BLaER1 (cell line): ENCODE results near the gene CCDC170.

Experiments
- H3K27ac ChIP-seq: shearing (Covaris generic); formaldehyde crosslinking; 2 replicates; pipeline ENCODE4 v1.8.1; 2022
- H3K27me3 ChIP-seq: shearing (Covaris generic); formaldehyde crosslinking; 2 replicates; pipeline ENCODE4 v1.8.1; 2022
- H3K36me3 ChIP-seq: shearing (Covaris generic); formaldehyde crosslinking; 2 replicates; pipeline ENCODE4 v1.8.1; 2022
- H3K4me1 ChIP-seq: shearing (Covaris generic); formaldehyde crosslinking; 2 replicates; pipeline ENCODE4 v1.8.1; 2022
- H3K4me2 ChIP-seq: shearing (Covaris generic); formaldehyde crosslinking; 2 replicates; pipeline ENCODE4 v1.8.1; 2022
- H3K4me3 ChIP-seq: shearing (Covaris generic); formaldehyde crosslinking; 2 replicates; pipeline ENCODE4 v1.8.1; 2022
- H3K9ac ChIP-seq: shearing (Covaris generic); formaldehyde crosslinking; 2 replicates; pipeline ENCODE4 v1.8.1; 2022
- H3K9me3 ChIP-seq: shearing (Covaris generic); formaldehyde crosslinking; 2 replicates; pipeline ENCODE4 v1.8.1; 2022
- H4K20me1 ChIP-seq: shearing (Covaris generic); formaldehyde crosslinking; 2 replicates; pipeline ENCODE4 v1.8.1; 2022
- Cebpa-rat ChIP-seq: shearing (Covaris generic); IDR thresholded peaks from 2 replicates; pipeline ENCODE4 v1.8.1; 2022

Gene CCDC170

DNA sequence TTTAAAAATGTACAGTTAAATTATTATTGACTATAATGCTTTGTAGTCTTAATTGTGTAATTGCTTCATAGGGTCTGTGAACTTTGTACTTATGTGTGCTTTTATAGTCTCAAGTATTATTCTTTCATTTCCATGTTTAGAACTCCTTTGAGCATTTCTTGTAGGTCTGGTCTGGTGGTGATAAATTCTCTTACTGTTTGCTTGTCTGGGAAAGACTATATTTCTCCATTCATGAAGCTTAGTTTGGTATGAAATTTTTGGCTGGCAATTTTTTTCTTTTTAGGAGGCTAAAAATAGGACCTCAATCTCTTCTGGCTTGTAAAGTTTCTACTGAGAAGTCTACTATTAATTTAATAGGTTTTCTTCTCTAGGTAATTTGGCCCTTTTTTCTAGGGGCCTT is 67.4 kb downstream of the CCDC170 start:
- H3K4me3 ChIP-seq, result no peak overlapping the region
- H3K36me3 ChIP-seq, result no peaks in the 10 kb centered on the region
- H4K20me1 ChIP-seq, result no peaks in the 10 kb centered on the region
- no peak for TF ChIP-seq Cebpa-rat
- no peaks in the 10 kb centered on the region for H3K4me1 ChIP-seq
- H3K4me2 ChIP-seq, result no peak overlapping the region
- no peak overlapping the region for H3K9ac ChIP-seq
- peaks cover 51% of the 10 kb centered on the region for H3K9me3 ChIP-seq
- H3K27me3 ChIP-seq, result no peaks in the 10 kb centered on the region
- H3K27ac ChIP-seq, result no peak overlapping the region

DNA sequence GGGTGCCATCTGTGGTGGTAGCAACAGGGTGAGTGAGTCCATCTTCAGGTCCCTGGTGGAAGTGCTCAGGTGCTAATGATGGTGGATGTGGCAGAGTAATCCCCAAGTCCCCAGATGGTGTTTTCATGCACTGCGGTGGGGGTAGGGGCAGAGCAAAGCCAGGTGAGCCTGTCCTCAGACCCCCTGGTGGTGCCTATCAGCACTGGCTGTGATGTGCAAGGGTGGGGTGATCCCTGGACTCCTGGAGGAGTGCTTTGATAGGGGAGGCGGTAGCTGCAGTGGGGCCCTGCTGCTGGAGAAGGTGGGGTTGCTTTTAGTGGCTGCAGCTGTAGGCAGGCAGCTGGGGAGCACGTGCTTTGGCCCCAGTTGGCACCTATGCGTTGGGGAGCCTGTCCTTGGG is 70.8 kb downstream of the CCDC170 start:
- no peaks in the 10 kb centered on the region for H4K20me1 ChIP-seq
- H3K4me3 ChIP-seq, result no peak overlapping the region
- H3K36me3 ChIP-seq, result no peaks in the 10 kb centered on the region
- TF ChIP-seq Cebpa-rat, result no peak
- no peak overlapping the region for H3K27ac ChIP-seq
- peaks cover 37% of the 10 kb centered on the region for H3K9me3 ChIP-seq
- H3K27me3 ChIP-seq, result no peaks in the 10 kb centered on the region
- no peak overlapping the region for H3K4me2 ChIP-seq
- no peaks in the 10 kb centered on the region for H3K4me1 ChIP-seq
- no peak overlapping the region for H3K9ac ChIP-seq

DNA sequence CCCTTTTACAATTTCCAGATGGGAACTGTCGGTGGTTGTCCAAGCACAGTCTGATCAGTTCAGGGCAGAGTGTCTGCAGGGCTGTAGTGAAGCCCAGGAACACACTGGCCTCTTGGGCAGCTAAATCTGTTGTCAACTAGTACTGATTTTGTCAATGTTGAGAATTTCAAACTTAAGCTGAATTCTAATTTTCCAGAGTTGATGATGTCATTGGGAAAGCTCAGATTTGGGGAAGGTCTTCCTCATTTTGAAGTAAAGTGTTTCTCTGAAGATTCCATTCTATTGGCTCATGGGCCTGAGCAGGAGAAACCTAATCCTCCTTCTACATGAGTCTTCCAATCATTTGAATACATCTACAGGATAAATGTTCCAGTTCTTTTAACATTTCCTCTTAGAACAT is 72.1 kb downstream of the CCDC170 start:
- Histone ChIP-seq H3K4me2 (no peak overlapping the region), H3K27me3 (no peaks in the 10 kb centered on the region), H3K27ac (no peak overlapping the region), H3K4me3 (no peak overlapping the region), H3K9ac (no peak overlapping the region), H3K9me3 (peaks cover 37% of the 10 kb centered on the region), H3K4me1 (no peaks in the 10 kb centered on the region), H3K36me3 (no peaks in the 10 kb centered on the region), H4K20me1 (no peaks in the 10 kb centered on the region)
- no peak for TF ChIP-seq Cebpa-rat

DNA sequence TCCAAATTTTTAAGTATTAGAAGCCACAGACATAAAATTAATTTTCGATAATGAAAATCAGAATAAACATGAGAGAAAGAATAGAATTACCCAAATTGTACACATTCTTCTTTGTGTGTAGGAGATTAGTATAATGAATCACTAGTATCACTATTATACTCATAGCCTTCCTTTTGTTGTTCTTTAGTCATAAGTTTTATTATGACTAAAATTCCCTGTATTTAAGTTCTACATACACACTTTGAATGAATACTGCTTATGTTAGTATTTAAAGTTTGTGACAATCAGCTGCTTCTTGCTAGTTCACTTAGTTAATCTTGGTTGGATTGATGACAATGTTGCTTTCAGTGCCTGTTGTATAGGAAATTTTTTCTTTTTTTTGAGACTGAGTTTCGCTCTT is 72.7 kb downstream of the CCDC170 start:
- H3K4me3 ChIP-seq, result no peak overlapping the region
- H3K27ac ChIP-seq, result no peak overlapping the region

DNA sequence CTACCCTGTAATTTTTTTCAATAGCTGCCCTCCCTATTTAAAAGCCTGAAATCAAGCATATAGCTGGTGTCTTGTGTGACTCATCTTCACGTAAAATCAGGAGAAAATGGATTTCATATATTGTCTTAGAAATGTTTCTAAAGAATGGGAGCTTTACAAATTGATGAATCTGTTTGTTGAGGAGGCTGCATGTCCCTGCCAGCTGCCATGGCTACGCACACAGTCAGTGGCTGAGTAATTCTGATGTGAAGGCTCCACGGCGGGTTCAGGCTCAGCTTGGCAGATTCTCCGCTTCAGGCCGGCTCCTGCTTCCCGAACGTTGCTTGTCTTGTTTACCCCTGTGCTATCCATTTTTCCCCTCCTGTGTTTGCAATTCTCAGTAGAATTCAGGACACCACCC is 82.8 kb downstream of the CCDC170 start:
- H3K4me1 ChIP-seq, result no peaks in the 10 kb centered on the region
- H3K27me3 ChIP-seq, result no peaks in the 10 kb centered on the region
- 0 out of 2 replicates have a peak, but pooled peaks cover under 1% of the 10 kb centered on the region for H3K9me3 ChIP-seq
- H3K4me2 ChIP-seq, result no peak overlapping the region
- no peak overlapping the region for H3K4me3 ChIP-seq
- H3K9ac ChIP-seq, result no peak overlapping the region
- H3K36me3 ChIP-seq, result no peaks in the 10 kb centered on the region
- H3K27ac ChIP-seq, result no peak overlapping the region
- no peaks in the 10 kb centered on the region for H4K20me1 ChIP-seq
- no peak for TF ChIP-seq Cebpa-rat

More for the DNA sequence above, 72.7 kb downstream of the CCDC170 start:
- H3K36me3 ChIP-seq, result no peaks in the 10 kb centered on the region
- no peak overlapping the region for H3K4me2 ChIP-seq
- no peaks in the 10 kb centered on the region for H3K4me1 ChIP-seq
- H3K9ac ChIP-seq, result no peak overlapping the region
- H4K20me1 ChIP-seq, result no peaks in the 10 kb centered on the region
- H3K27me3 ChIP-seq, result no peaks in the 10 kb centered on the region
- no peak for TF ChIP-seq Cebpa-rat
- peaks cover 32% of the 10 kb centered on the region for H3K9me3 ChIP-seq

DNA sequence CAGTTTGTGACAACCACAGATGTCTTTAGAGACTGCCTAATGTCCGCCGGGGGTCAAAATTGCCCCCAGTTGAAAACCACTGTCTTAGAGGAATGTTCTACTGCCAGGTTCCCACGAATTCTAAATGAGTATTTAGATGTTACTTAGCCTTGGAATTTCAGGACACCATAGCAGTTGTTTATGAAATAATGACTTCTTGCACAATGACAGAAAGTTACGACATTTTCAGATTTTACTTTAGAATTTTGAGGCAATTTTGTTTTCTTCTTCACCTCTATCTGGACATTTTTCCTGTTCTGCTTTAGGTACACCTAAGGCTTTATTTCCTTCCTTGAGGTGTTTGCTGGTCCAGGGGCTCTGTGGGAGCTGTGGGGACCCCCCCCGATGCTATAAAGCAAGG is 83.4 kb downstream of the CCDC170 start:
- Histone ChIP-seq H3K4me2 (no peak overlapping the region), H3K36me3 (no peaks in the 10 kb centered on the region), H3K4me3 (no peak overlapping the region), H4K20me1 (no peaks in the 10 kb centered on the region), H3K27me3 (no peaks in the 10 kb centered on the region), H3K27ac (no peak overlapping the region), H3K9ac (no peak overlapping the region), H3K9me3 (peaks cover 6% of the 10 kb centered on the region; the same call in 1 of the 2 replicates), H3K4me1 (no peaks in the 10 kb centered on the region)
- TF ChIP-seq Cebpa-rat, result no peak

DNA sequence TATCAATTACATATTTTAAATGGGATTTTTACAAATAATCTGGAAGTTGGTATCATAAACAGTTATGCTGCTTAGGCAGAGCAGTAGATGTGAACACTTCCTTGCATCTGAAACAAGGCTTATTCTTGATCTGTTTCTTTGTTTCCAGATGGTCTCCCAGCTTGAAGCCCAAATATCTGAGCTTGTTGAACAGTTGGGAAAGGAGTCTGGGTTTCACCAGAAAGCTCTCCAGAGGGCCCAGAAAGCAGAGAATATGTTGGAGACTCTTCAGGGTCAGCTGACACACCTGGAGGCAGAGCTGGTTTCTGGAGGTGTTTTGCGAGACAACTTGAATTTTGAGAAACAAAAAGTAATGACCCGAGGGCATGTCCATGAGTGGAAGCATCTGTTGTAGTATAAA is 91.9 kb downstream of the CCDC170 start:
- TF ChIP-seq Cebpa-rat, result no peak
- Histone ChIP-seq H3K9ac (no peak overlapping the region), H3K27me3 (no peaks in the 10 kb centered on the region), H3K27ac (no peak overlapping the region), H3K9me3 (peaks cover 6% of the 10 kb centered on the region; the same call in 1 of the 2 replicates), H3K4me2 (no peak overlapping the region), H3K36me3 (no peaks in the 10 kb centered on the region), H3K4me1 (peaks cover 13% of the 10 kb centered on the region), H4K20me1 (no peaks in the 10 kb centered on the region), H3K4me3 (no peak overlapping the region)

DNA sequence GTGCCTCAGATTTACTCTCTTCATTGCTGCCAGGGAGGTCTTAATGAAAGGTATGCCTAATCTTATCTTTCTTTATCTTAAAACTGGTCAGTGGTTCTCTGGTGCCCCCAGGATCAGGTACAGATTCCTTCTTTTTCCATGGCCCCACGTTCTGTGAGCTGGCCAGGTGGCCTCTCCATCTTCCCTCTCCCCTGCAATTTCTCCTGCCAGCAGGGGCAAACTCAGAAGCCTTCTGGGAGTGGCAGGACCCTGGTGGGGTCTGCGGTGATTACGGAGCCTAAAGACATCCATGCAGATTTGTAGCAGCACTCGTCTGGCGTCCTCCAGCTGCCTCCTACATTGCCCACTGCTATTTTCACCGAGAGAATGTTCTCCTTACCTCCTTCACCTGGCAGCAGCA is 95.8 kb downstream of the CCDC170 start:
- TF ChIP-seq Cebpa-rat, result no peak
- H3K4me1 ChIP-seq, result peaks cover 24% of the 10 kb centered on the region
- H3K27me3 ChIP-seq, result no peaks in the 10 kb centered on the region
- H3K4me2 ChIP-seq, result no peak overlapping the region
- no peak overlapping the region for H3K27ac ChIP-seq
- H3K36me3 ChIP-seq, result no peaks in the 10 kb centered on the region
- no peak overlapping the region for H3K4me3 ChIP-seq
- no peaks in the 10 kb centered on the region for H4K20me1 ChIP-seq
- H3K9ac ChIP-seq, result no peak overlapping the region
- H3K9me3 ChIP-seq, result peaks cover 31% of the 10 kb centered on the region

DNA sequence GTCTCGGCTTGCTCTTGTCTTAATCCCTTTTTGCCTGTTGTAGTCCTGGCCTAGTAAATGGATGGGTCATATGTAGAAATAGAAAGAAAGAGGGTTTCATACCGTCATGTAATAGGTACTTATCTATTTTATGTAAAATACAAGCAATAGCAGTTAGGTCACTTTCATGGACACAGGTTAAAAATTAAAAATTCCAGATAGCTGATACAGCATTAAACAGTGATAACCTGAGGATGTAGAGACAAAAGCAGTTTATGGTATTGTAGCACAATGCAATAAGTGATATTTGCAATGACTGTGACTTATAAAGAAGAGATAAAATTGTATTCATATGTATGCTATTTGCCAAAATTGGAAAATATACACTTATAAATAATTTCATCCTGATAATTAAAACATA is 96.9 kb downstream of the CCDC170 start:
- TF ChIP-seq Cebpa-rat, result no peak
- Histone ChIP-seq H3K4me3 (no peak overlapping the region), H4K20me1 (no peaks in the 10 kb centered on the region), H3K27me3 (no peaks in the 10 kb centered on the region), H3K36me3 (no peaks in the 10 kb centered on the region), H3K27ac (no peak overlapping the region), H3K4me1 (peaks cover 24% of the 10 kb centered on the region), H3K9ac (no peak overlapping the region), H3K9me3 (peaks cover 31% of the 10 kb centered on the region), H3K4me2 (peak overlapping the region; percentile 64)

DNA sequence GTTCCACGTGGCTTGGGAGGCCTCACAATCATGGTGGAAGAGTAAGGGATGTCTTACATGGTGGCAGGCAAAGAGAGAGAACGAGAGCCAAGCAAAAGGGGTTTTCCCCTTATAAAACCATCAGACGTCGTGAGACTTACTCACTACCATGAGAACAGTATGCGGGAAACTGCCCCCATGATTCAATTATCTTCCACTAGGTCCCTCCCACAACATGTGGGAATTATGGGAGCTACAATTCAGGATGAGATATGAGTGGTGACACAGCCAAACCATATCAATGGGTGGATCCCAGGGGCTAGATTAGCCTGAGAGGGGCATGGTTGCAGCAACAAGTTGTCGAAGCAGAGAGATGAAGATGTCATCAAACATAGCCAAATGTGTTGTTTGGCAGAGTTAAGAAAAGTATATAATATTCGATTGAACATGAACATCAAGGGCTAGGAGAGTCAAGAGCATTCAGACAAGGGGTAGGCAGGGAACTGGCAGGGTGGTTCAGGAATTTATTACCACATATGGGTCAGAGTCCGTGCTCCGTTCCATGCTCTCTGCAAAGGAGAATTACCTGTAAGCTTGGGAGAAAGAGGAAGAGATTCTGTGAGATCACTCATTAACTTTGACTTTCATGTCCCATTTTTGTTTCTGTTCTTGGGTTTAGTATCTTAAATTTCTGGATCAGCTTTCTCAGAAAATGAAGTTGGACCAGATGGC is 98.8 kb downstream of the CCDC170 start:
- Histone ChIP-seq H3K27ac (no peak overlapping the region), H3K36me3 (no peaks in the 10 kb centered on the region), H4K20me1 (no peaks in the 10 kb centered on the region), H3K9ac (no peak overlapping the region), H3K4me3 (no peak overlapping the region), H3K27me3 (no peaks in the 10 kb centered on the region), H3K9me3 (peaks cover 31% of the 10 kb centered on the region), H3K4me1 (peaks cover 24% of the 10 kb centered on the region), H3K4me2 (no peak overlapping the region)
- TF ChIP-seq Cebpa-rat, result no peak
